Measurements from ENCODE around the gene OCA2. TPM values are rescaled to one million over a fixed set of nuclear protein-coding genes. Genes with fewer than 3 reads are reported as not detected.

OCA2 gene
- total RNA-seq, 1 donor, result not detected

GRCh38 chr15:27798807-27799206 is 300.3 kb downstream of the OCA2 start:
- no peak for TF ChIP-seq CTCF (IDR thresholded peaks at IDR 0.05; ENCODE audit: insufficient read depth, low read length)
- no peak for DNase-seq (ENCODE audit: low read depth)
- no peak overlapping the region for H3K4me3 ChIP-seq (ENCODE audit: low read depth, low read length)

- DNase-seq (ENCODE audit: low read depth), result no peak
- TF ChIP-seq CTCF (IDR thresholded peaks at IDR 0.05; ENCODE audit: insufficient read depth, low read length), result no peak
- no peak overlapping the region for H3K4me3 ChIP-seq (ENCODE audit: low read depth, low read length)
These were observed 301.4 kb downstream of the OCA2 start for GRCh38 chr15:27797765-27798164.

- no peak for DNase-seq (ENCODE audit: low read depth)
- H3K4me3 ChIP-seq (ENCODE audit: low read depth, low read length), result no peak overlapping the region
- TF ChIP-seq CTCF (IDR thresholded peaks at IDR 0.05; ENCODE audit: insufficient read depth, low read length), result no peak
These were observed 302.5 kb downstream of the OCA2 start for GRCh38 chr15:27796405-27797320.

- TF ChIP-seq CTCF (IDR thresholded peaks at IDR 0.05; ENCODE audit: insufficient read depth, low read length), result no peak
- no peak for DNase-seq (ENCODE audit: low read depth)
- H3K4me3 ChIP-seq (ENCODE audit: low read depth, low read length), result no peak overlapping the region
These were observed 306.3 kb downstream of the OCA2 start for GRCh38 chr15:27792756-27793264.

- no peak for DNase-seq (ENCODE audit: low read depth)
- H3K4me3 ChIP-seq (ENCODE audit: low read depth, low read length), result no peak overlapping the region
- no peak for TF ChIP-seq CTCF (IDR thresholded peaks at IDR 0.05; ENCODE audit: insufficient read depth, low read length)
These were observed 308.8 kb downstream of the OCA2 start for GRCh38 chr15:27790270-27790669.

GRCh38 chr15:27787931-27788330 is 311.2 kb downstream of the OCA2 start:
- no peak overlapping the region for H3K4me3 ChIP-seq (ENCODE audit: low read depth, low read length)
- DNase-seq (ENCODE audit: low read depth), result no peak
- no peak for TF ChIP-seq CTCF (IDR thresholded peaks at IDR 0.05; ENCODE audit: insufficient read depth, low read length)
